ENCODE measurements around the gene ZNF335. TPM values are rescaled to one million over a fixed set of nuclear protein-coding genes. Genes with fewer than 3 reads are reported as not detected.

The ZNF335 gene
- total RNA-seq, 4 donors from 2014 or later: 14.5 to 29.1 (median 19.7) TPM

DNA sequence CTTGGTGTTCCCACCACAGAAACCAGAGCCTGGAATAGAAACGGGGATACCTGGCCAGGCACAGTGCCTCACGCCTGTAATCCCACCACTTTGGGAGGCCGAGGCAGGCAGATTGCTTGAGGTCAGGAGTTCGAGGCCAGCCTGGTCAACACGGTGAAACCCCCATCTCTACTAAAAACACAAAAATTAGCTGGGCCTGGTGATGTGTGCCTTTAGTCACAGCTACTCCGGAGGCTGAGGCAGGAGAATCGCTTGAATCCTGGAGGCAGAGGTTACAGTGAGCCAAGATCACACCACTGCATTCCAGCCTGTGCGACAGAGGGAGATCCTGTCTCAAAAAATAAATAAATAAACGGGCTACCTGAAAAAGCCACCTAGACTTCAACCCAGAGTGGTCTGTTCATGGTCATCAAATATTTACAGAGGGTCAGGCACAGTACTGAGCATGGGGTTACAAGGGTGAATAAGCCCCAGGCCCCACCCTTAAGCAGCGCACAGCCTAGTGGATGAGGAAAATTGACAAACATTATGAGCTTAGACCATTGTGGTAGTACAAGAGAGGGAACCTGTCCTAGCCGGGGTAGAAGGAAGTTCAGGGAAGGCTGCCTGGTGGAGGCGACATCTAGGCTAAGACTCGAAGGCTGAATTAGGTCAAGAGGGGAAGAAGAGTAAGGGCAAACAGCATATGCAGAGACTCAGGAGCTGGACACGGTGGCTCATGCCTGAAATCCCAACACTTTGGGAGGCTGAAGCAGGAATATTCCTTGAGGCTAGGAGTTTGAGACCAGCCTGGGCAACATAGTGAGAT, 44.7 kb downstream of the ZNF335 start:
- TF ChIP-seq, protein P1, sequence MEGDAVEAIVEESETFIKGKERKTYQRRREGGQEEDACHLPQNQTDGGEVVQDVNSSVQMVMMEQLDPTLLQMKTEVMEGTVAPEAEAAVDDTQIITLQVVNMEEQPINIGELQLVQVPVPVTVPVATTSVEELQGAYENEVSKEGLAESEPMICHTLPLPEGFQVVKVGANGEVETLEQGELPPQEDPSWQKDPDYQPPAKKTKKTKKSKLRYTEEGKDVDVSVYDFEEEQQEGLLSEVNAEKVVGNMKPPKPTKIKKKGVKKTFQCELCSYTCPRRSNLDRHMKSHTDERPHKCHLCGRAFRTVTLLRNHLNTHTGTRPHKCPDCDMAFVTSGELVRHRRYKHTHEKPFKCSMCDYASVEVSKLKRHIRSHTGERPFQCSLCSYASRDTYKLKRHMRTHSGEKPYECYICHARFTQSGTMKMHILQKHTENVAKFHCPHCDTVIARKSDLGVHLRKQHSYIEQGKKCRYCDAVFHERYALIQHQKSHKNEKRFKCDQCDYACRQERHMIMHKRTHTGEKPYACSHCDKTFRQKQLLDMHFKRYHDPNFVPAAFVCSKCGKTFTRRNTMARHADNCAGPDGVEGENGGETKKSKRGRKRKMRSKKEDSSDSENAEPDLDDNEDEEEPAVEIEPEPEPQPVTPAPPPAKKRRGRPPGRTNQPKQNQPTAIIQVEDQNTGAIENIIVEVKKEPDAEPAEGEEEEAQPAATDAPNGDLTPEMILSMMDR (IDR thresholded peaks at IDR 0.05): no peak
- ATAC-seq (ENCODE audit: low FRiP score) (no peak), DNase-seq (ENCODE audit: low spot score) (no peak)

DNA sequence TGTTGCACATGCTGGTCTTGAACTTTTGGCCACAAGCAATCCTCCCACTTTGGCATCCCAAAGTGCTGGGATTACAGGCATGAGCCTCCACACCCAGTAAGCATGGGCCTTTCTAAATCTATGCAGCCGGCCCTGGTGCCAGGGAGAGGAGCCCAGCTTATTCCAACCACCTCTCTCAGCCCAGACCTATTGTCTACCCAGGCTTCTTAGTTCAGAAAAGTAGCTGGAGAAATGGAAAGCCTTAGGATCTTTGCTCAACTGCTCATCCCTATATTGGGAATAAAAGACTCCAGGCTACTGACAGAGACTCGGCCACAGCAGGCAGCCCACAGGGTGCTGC, 45.3 kb downstream of the ZNF335 start:
- ATAC-seq (ENCODE audit: low FRiP score): no peak
- no peak for DNase-seq (ENCODE audit: low spot score)
- TF ChIP-seq, protein P1 (IDR thresholded peaks at IDR 0.05): no peak

DNA sequence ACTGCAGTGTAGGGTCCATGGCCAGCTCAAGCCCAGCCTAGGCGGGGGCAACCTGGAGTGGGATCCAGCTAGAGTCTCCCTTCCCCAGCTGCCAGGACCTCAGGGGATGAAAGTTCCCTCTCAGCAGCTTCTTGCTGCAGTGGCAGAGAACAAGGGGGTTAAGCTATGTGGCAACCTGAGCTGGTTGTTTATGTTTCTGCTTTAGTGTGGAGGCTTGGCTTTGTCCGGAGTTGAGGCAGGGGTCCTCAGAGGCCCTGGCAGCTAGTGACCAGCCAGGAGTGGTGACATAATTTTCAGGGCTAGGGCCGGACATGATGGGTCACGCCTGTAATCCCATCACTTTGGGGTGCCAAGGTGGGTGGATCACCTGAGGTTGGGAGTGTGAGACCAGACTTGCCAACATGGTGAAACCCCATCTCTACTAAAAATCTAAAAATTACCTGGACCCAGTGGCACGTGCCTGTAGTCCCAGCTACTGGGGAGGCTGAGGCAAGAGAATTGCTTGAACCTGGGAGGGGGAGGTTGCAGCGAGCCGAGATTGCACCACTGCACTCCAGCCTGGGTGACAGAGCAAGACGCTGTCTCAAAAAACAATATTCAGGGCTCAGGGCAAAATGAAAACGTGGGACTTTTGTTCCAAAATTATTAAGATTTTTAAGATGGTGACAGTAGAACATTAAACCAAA, 46.0 kb downstream of the ZNF335 start:
- no peak for ATAC-seq (ENCODE audit: low FRiP score)
- TF ChIP-seq, protein P1 (IDR thresholded peaks at IDR 0.05): no peak
- DNase-seq (ENCODE audit: low spot score): no peak

DNA sequence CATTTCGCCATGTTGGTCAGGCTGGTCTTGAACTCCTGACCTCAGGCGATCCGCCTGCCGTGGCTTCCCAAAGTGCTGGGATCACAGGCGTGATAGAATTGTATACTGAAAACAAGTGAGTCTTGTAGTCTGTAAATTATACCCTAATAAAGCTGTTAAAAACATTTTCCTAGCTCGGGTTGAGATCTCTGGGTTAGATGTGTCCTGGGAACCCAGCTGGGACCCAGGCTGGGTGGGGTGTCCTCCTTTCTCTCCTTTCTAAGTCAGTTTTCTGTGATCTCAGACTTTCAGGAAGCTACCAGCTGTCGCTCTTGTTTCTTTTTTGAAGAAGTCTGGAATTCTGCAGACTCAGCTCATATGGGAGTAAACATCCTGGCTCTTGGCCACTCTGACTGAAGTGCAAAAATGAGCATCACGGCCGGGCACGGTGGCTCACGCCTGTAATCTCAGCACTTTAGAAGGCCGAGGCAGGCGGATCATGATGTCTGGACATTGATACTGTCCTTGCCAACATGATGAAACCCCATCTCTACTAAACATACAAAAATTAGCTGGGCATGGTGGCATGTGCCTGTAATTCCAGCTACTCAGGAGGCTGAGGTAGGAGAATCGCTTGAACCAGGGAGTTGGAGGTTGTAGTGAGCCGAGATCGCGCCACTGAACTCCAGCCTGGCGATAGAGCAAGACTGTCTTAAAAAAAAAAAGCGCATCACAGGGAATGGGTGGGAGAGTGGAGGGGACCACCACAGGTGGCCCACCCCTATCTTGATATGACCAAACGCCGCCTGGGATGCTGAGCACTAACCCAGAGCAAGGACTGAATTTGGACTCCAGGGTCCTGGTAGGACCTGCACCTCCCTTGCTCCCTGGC, 47.4 kb downstream of the ZNF335 start:
- DNase-seq (ENCODE audit: low spot score) (no peak), ATAC-seq (ENCODE audit: low FRiP score) (peak; percentile 70)
- TF ChIP-seq, protein P1 (IDR thresholded peaks at IDR 0.05): no peak

DNA sequence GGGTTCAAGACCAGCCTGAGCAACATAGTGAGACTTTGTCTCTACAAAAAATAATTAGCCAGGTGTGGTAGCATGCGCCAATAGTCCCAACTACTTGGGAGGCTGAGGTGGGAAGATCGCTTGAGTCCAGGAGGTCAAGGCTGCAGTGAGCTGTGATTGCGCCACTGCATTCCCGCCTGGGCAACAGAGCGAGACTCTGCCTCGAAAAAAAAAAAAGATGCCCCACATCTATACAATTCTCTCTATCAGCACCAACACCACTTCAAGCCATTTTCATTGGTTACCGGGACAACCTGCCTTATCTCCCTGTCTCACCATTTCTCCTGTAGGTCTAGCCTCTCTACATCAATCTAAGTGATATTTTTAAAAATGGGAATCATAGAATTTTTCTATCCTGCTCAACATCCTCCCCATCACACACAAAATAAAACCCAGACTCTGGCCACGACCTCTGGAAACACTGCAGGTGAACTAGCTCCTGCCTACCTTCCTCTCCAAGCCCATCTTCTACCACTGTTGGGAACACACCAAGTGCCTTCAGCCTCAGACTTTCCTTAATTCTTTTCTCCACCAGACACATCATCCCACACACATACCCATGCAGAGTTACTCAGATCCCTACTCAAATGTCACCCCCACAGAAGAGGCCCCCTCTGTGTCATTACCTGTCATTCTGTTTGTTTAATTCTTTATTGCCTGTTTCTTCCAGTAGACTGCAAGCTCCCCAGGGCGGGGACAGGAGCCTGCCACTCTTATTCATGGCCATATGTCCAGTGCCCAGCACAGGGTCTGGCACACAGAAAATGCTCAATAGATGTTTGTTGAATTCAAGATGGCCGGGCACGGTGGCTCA, 50.4 kb downstream of the ZNF335 start:
- TF ChIP-seq, protein P1 (IDR thresholded peaks at IDR 0.05): no peak
- DNase-seq (ENCODE audit: low spot score) (no peak), ATAC-seq (ENCODE audit: low FRiP score) (no peak)
